ENCODE data around the gene OPA3.
A peak's percentile ranks its signal among the peaks of the same experiment; 100 is the strongest.

DNA sequence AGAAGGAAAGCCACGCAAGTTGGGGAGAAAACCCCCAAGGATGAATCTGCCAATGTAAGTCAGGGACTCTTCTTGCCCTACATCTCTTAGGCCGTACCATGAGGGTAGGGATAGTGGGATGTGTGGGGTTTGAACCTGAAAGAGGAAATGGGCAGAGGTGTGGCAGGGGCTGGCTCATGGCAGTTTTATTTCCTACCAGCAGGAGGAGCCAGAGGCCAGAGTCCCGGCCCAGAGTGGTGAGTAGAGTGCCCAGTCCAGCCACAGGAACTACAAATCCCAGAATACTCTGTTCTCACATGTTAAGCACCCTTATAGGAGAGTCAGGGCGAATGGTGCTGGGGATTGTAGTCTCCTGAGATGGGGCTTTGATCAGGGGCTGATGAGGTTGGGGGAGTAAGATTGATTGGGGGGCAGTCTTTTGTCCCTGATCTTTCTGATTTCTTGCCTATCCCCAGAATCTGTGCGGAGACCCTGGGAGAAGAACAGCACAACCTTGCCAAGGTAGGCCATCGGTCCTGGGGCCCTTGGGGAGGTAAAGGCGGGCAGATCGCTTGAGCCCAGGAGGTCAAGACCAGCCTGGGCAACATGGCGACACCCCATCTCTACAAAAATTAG lies 60.9 kb downstream of the OPA3 start:
- TF ChIP-seq, protein P1, sequence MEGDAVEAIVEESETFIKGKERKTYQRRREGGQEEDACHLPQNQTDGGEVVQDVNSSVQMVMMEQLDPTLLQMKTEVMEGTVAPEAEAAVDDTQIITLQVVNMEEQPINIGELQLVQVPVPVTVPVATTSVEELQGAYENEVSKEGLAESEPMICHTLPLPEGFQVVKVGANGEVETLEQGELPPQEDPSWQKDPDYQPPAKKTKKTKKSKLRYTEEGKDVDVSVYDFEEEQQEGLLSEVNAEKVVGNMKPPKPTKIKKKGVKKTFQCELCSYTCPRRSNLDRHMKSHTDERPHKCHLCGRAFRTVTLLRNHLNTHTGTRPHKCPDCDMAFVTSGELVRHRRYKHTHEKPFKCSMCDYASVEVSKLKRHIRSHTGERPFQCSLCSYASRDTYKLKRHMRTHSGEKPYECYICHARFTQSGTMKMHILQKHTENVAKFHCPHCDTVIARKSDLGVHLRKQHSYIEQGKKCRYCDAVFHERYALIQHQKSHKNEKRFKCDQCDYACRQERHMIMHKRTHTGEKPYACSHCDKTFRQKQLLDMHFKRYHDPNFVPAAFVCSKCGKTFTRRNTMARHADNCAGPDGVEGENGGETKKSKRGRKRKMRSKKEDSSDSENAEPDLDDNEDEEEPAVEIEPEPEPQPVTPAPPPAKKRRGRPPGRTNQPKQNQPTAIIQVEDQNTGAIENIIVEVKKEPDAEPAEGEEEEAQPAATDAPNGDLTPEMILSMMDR (IDR thresholded peaks at IDR 0.05), result peak; percentile 83
- no peak for TF ChIP-seq EZH2phosphoT487 (IDR thresholded peaks at IDR 0.05)
